ENCODE measurements around the gene ACSL1. TPM values are rescaled to one million over a fixed set of nuclear protein-coding genes. Genes with fewer than 3 reads are reported as not detected.

The ACSL1 gene
- total RNA-seq, 1 donor from 2014 or later: 6.4 TPM

DNA sequence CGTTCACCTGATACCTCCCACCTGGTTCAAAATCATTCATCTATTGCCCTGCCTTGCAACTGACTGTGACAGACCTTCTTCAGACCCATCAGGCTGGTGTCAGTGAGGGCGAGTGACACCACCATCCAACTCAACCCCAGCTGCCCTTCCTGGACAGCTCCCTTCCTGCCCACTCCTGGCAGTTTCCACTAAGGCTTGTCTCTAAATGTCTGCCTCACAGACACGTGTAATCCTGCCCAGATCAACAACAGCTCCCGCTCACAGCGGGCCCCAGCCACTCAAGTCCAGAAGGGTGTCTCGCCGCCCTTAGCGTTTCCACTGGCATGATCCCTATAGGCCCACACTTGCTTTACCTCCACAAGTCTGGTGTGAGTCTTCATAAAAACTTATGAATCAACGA is 28.9 kb downstream of the ACSL1 start:
- Mint-ChIP-seq H3K36me3 (ENCODE audit: insufficient read depth) (peaks cover 3% of the 10 kb centered on the region), H3K27me3 (peaks cover 6% of the 10 kb centered on the region), H3K4me1 (ENCODE audit: low read depth) (no peaks in the 10 kb centered on the region), H3K4me3 (ENCODE audit: low read depth) (no peak overlapping the region), H3K9me3 (ENCODE audit: low read depth) (peaks cover 4% of the 10 kb centered on the region), H3K27ac (no peak overlapping the region)
- DNase-seq (ENCODE audit: low spot score, unreplicated experiment): no peak
- TF ChIP-seq, protein P1, sequence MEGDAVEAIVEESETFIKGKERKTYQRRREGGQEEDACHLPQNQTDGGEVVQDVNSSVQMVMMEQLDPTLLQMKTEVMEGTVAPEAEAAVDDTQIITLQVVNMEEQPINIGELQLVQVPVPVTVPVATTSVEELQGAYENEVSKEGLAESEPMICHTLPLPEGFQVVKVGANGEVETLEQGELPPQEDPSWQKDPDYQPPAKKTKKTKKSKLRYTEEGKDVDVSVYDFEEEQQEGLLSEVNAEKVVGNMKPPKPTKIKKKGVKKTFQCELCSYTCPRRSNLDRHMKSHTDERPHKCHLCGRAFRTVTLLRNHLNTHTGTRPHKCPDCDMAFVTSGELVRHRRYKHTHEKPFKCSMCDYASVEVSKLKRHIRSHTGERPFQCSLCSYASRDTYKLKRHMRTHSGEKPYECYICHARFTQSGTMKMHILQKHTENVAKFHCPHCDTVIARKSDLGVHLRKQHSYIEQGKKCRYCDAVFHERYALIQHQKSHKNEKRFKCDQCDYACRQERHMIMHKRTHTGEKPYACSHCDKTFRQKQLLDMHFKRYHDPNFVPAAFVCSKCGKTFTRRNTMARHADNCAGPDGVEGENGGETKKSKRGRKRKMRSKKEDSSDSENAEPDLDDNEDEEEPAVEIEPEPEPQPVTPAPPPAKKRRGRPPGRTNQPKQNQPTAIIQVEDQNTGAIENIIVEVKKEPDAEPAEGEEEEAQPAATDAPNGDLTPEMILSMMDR (IDR thresholded peaks at IDR 0.05; ENCODE audit: unreplicated experiment): no peak

DNA sequence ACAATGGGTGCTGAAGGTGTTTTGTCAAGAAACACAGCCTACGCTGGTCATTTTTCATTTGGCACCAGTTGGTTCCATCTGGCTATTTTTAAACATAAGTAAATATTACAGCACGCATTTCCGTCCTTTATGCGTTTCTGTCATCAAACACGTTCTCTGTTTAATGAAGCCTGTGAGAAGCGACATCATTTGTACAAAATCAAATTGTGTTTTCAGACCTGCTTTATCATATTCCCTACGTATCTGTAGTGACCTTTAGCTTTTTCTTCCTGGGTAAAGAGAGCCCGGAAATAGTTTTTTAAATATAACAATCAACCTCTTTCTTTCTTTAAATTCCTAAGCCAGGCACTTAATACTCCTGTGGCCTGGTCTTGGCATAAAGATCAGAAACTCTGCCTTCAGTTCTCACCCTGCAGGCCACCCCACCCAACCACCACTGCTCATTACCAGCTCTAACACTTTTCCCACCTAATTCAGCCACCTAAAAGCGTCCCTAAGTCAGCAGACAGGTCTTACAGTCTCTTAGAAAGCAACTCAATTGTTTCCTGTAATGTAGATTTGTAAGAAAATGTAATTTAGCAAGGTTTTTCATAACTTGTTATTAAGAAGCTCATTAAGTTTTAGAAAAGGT is 30.4 kb downstream of the ACSL1 start:
- H3K4me1 Mint-ChIP-seq (ENCODE audit: low read depth): no peaks in the 10 kb centered on the region
- TF ChIP-seq, protein P1 (IDR thresholded peaks at IDR 0.05; ENCODE audit: unreplicated experiment): no peak
- no peak overlapping the region for H3K27ac Mint-ChIP-seq
- DNase-seq (ENCODE audit: low spot score, unreplicated experiment): no peak
- peaks cover 14% of the 10 kb centered on the region for H3K27me3 Mint-ChIP-seq
- H3K9me3 Mint-ChIP-seq (ENCODE audit: low read depth): peaks cover 4% of the 10 kb centered on the region
- peaks cover 3% of the 10 kb centered on the region for H3K36me3 Mint-ChIP-seq (ENCODE audit: insufficient read depth)
- no peak overlapping the region for H3K4me3 Mint-ChIP-seq (ENCODE audit: low read depth)

DNA sequence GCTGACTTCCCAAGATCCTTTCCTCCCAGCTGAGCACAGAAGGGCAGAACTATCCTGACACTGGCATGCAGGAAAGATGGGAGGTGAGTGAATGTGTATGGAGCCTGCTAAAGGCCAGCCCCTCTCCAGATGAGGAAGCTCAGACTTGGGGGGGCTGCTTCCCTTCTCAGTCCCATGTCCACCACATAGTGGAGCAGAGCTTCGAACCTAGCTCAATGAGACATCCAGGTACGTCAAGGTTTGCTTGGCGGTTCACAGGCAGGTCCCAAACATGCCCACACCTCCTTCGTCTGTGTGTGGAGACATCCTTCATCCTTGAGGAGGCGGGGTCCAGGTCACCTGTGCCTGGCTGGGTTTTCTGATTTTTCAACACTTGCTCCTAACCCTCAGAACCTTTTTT is 31.3 kb downstream of the ACSL1 start:
- peaks cover 3% of the 10 kb centered on the region for H3K36me3 Mint-ChIP-seq (ENCODE audit: insufficient read depth)
- H3K4me1 Mint-ChIP-seq (ENCODE audit: low read depth): no peaks in the 10 kb centered on the region
- H3K4me3 Mint-ChIP-seq (ENCODE audit: low read depth): no peak overlapping the region
- no peak overlapping the region for H3K27ac Mint-ChIP-seq
- H3K9me3 Mint-ChIP-seq (ENCODE audit: low read depth): peaks cover 4% of the 10 kb centered on the region
- H3K27me3 Mint-ChIP-seq: peaks cover 19% of the 10 kb centered on the region
- TF ChIP-seq, protein P1 (IDR thresholded peaks at IDR 0.05; ENCODE audit: unreplicated experiment): no peak
- no peak for DNase-seq (ENCODE audit: low spot score, unreplicated experiment)

DNA sequence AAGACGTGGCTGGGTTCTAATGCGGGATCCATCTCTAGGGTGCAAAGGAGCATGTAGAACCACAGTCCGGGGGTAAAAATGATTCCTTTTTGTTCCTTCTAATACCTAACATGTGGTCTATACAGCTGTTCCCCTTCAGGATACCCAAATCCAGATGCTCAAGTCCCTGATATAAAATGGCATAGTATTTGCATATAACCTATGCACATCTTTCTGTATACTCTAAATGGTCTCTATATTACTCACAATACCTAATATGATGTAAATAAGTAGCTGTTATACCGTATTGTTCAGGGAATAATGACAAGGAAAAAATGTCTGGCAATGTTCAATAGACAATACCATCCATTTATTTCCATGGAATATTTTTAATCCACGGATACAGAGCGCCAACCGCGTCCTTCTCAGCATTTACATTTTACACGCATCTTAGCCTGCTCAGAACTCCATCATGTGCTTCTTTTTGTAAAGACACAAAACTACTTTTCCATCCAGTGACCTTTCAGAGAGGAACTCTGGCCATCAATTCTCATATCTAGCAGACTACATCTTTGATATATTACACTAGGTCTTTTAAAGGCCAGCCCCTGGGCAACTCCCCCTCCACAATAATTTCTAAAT is 31.9 kb downstream of the ACSL1 start:
- H3K27ac Mint-ChIP-seq: no peak overlapping the region
- H3K27me3 Mint-ChIP-seq: peaks cover 22% of the 10 kb centered on the region
- H3K4me3 Mint-ChIP-seq (ENCODE audit: low read depth): no peak overlapping the region
- no peaks in the 10 kb centered on the region for H3K4me1 Mint-ChIP-seq (ENCODE audit: low read depth)
- H3K36me3 Mint-ChIP-seq (ENCODE audit: insufficient read depth): peaks cover 3% of the 10 kb centered on the region
- TF ChIP-seq, protein P1 (IDR thresholded peaks at IDR 0.05; ENCODE audit: unreplicated experiment): no peak
- no peak for DNase-seq (ENCODE audit: low spot score, unreplicated experiment)
- H3K9me3 Mint-ChIP-seq (ENCODE audit: low read depth): peaks cover 4% of the 10 kb centered on the region

DNA sequence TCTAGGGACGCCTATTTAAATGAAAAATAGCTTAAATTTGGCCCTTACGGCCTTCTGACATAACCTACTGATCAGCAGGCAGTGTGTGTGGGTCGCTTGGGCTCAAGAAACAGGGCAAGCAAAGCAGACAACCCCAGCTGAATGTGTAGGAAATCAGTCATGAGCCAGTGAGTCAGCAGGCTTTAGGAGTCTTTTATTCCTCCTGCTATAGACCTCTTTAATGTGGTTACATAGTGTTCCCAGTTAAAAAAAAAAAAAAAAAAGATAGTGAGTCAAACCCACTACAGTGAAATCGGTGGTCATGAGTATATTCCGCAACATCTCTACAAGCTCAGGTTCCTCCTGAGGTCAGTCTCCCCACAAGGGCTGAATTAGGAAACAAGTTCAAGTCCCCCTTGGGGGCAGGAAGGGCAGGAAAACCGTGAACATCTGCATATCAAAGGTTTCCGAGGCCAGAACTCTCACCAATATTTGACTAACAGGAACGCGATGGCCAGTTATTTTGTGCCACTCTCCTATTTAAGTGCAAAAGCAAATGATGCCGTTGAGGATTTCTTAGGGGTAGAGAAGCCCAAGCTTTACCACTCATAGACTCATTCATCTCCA is 32.7 kb downstream of the ACSL1 start:
- Mint-ChIP-seq H3K4me3 (ENCODE audit: low read depth) (no peak overlapping the region), H3K9me3 (ENCODE audit: low read depth) (peaks cover 4% of the 10 kb centered on the region), H3K4me1 (ENCODE audit: low read depth) (no peaks in the 10 kb centered on the region), H3K27ac (no peak overlapping the region), H3K27me3 (peaks cover 22% of the 10 kb centered on the region), H3K36me3 (ENCODE audit: insufficient read depth) (peaks cover 3% of the 10 kb centered on the region)
- TF ChIP-seq, protein P1 (IDR thresholded peaks at IDR 0.05; ENCODE audit: unreplicated experiment): no peak
- no peak for DNase-seq (ENCODE audit: low spot score, unreplicated experiment)
